Lower leg skin (tissue), 3 donors: ENCODE results near the gene RPS6KL1.

Experiments
- CTCF ChIP-seq, 3 donors: fragments of 450-650 bp; IDR thresholded peaks; one replicate each; pipeline ENCODE4 v1.5.1; 2016; ENCODE audit warnings: antibody characterized with exemption in 3 of 3, mild to moderate bottlenecking in 3 of 3, moderate library complexity in 2 of 3
- POLR2A ChIP-seq, 2 donors: fragments of 450-650 bp; IDR thresholded peaks; one replicate each; pipeline ENCODE4 v1.6.1; 2016 to 2017; ENCODE audit warnings: antibody characterized with exemption in 2 of 2, mild to moderate bottlenecking in 1 of 2, moderate library complexity in 1 of 2

- TF ChIP-seq CTCF (IDR thresholded peaks at IDR 0.05) = no peak
- TF ChIP-seq POLR2A (IDR thresholded peaks at IDR 0.05) = no peak
Observed at GRCh38 chr14:74949191-74949601, 26.1 kb upstream of the RPS6KL1 start.
